T-helper 1 cell treated with Interleukin-12 subunit alpha and Interleukin-12 subunit beta and Interleukin-4 antibody, amounts not matched to agents 30 ng/mL and 1 ng/mL, for 36 hours (primary cell): ENCODE data around the gene FAM234B. TPM values are rescaled to one million over a fixed set of nuclear protein-coding genes. Genes with fewer than 3 reads are reported as not detected.

Experiments used
- intact Hi-C: fragments of 100-400 bp; cut with micrococcal nuclease; formaldehyde crosslinking; loops from one replicate; pipeline ENCODE4 v1.15.1; 2024
- total RNA-seq: library from RNA; stranded (reverse); gene quantifications from 2 replicates; pipeline ENCODE4 v1.2.3, GENCODE V29; 2022

Gene FAM234B
- total RNA-seq, 1 donor from 2014 or later, result 4.1 TPM

DNA sequence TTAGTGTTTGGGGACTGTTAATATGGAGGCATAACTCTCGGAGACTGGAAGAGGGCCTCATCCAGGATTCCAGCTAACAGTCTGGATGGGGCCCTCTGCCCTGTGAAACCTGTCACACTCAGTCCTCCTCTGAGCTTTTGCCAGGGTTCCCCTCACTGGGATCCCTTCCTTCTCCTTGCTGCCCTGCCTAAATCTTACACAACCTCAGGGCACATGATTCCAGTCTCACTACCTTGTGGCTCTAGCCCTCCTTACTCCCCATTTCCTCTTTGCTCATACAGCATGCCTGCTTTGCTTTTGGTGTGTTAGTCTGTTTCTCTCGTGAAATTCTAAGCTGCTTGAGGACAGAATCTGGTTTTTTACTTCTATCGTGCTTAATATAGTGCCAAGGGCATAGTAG is 60.2 kb downstream of the FAM234B start:
- intact Hi-C loops, result loop anchor here (5.0 to 10.0 kb wide), 4 partner anchors 58 to 1670 kb away; partner anchors contain the start of gene CREBL2

DNA sequence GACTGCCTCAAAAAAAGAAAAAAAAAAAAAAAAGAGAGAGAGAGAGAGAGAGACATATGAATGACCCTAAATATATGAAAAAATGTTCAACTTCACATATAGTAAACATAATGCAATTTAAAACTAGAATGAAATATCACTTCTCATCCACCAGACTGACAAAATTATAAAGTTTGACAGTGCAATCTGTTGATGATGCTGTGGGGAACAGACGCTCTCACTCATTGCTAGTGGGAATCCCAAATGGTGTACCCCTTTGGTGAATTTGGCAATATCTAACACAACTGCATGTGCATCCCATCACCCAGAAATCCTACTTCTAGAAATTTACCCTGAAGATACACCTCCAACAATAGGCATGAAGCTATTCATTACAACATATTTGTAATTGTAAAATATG is 61.6 kb downstream of the FAM234B start:
- intact Hi-C loops, result loop anchor here (10.0 kb wide), 1 partner anchor 1669 kb away; a partner anchor contains a TSS

DNA sequence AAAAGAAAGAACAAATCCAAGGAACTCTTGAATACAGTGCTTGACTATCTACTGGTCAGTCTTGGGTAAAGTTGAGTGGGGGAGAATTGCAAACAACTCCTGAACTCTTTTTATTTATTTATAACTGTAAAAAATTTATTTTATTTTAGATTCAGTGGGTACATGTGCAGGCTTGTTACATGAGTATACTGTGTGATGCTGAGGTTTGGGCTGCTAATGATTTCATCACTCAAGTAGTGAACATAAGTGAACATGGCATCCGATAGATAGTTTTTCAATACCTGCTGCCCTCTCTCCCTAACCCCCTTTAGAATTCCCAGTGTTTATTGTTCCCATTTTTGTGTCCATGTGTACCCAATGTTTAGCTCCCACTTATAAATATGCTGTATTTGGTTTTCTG is 62.5 kb downstream of the FAM234B start:
- intact Hi-C loops, result loop anchor here (10.0 kb wide), 1 partner anchor 1668 kb away; a partner anchor contains a TSS

DNA sequence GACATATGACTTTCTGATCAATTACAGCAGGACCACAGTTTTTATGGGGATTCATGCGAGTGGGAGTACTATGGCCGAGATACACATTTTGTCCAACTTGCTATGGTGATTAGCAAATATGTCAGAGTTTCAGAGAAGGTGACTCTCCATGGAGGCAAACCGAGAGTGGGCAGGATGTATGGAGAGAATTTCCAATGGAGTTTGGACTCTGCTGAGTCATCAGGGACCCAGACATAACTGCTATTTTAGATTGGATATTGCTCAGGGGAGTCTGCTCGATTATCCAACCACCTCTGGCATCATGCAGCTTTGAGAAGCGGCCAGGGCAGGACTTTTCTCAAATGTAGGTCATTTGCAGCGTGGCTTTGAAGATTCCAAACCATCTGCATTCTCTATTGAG is 68.8 kb downstream of the FAM234B start:
- intact Hi-C loops, result no loop called here

DNA sequence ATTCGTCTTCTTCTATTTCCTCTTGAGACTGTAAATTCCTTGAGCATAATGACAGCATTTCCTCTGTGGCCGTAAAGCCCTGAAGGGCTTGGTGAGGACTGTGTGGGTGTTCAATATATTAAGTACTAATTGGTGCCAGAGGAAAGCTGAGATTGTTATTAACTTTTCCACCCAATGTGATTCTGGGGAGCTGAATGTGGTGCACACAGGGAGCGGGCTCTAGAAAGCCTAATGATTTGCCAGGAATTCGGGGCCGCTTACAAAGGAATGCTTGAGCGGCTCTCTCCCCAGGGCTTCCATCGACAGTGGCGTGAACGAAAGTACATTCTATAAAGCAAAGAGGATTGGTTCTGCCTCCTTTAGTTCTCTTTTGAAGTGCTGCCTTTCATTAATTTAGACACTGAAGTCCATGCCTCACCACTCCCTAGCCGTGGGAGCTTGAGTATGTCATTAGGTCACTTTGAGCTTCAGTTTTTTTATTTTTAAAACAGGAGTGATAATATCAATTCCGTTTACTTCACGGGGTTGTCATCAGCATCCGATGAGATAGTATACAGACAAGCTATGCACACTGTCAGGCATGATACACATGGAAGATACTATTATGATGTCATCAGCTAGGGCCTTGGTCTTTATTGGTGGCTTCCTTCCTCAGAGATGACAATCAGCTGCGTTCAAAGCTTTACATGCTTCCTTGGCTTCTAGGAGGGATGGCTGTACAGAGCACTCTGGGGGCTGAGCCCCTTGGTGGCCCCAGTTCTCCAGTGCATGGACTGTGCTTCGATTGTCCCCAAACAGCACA is 70.3 kb downstream of the FAM234B start:
- intact Hi-C loops, result no loop called here

DNA sequence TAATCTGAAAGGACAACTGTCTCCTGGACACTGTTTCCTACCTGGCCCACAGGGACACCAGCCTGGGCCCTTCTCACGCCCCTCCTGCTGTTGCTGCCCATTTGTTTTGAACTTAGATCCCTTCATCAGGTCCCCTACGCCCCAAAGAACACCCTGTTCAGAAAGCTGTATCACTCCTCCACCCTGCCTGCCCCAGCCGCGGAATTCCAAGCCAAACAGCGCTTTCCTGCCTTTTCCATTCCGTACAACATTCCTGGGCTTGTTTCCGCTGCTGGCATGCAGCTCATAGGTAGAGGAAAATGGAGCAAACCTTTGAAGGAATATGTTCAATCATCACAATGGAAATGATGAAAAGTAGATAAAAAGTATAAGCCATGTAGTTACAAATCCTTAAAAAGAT is 72.1 kb downstream of the FAM234B start:
- intact Hi-C loops, result no loop called here

DNA sequence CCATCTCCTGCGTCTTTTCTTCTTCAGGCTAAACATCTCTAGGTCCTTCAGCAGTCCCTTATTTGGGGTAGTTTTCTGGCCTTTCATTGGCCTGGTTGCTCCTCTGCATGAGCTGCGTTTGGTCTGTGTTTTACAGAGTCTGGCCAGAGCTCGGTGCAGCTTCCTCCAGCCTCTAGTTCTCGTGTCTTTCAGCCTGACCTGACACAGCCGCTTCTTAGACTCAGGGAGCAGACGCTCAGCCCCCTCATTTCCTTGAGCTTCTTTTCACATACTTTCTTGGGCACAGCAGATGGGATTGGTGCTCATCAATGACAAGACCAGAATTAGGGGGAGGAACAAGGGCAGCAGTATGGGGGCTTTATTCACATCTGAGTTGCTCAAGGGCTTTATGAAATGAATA is 72.8 kb downstream of the FAM234B start:
- intact Hi-C loops, result no loop called here

DNA sequence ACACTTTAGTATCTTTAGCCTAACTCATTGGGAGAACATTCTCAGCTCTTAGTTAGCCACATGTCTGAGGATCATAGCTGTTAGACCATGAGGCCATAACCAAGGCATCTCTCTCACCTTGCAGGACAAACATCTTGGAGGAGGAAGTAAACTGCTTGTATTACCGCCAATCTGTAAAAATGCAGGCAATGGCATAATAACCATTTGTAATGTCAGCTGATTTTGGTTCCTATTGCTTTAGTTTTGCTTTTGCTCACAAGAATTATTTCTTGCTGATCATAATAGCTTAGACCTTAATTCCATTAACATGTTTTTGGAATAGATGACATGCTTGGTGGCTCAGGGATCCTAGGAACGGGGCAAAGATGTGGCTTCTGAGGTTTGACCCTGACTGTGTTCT is 75.6 kb downstream of the FAM234B start:
- intact Hi-C loops, result no loop called here

DNA sequence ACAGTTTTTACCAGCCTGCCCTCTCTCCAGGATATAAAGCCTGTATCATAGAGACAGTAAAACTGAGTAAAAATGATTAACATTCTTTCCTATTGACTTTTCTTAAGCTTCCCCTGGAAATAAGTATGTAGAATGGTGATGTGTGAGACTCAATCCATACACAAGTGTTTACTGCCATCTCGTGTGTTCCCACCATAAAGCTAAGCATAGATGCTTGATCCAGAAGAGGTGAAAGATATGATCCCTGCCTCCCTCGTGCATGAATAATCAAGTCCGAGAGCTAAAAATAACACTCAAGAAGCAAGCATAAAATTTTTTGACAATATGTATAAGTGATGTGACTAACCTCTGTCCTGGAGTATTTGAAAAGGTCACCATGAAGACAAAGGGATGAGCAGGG is 76.2 kb downstream of the FAM234B start:
- intact Hi-C loops, result no loop called here

DNA sequence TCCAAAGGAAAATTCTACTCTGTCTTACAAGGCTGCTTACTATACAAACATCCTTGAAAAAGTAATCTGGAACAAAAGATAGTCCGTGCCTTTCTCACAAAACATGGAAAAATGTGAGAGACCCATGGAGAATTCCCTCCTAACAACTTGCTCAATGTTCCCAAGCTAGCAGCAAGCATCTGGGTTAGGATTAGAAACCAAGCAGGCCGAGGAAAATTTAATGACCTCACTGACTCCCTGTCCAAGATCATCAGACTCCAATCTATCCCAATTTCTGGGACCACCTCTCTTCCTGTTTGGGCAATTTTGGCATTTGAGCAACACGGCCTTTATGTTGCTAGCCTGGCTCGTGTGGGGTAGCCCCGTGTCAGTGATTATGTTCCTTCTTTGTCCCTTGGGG is 77.4 kb downstream of the FAM234B start:
- intact Hi-C loops, result no loop called here

DNA sequence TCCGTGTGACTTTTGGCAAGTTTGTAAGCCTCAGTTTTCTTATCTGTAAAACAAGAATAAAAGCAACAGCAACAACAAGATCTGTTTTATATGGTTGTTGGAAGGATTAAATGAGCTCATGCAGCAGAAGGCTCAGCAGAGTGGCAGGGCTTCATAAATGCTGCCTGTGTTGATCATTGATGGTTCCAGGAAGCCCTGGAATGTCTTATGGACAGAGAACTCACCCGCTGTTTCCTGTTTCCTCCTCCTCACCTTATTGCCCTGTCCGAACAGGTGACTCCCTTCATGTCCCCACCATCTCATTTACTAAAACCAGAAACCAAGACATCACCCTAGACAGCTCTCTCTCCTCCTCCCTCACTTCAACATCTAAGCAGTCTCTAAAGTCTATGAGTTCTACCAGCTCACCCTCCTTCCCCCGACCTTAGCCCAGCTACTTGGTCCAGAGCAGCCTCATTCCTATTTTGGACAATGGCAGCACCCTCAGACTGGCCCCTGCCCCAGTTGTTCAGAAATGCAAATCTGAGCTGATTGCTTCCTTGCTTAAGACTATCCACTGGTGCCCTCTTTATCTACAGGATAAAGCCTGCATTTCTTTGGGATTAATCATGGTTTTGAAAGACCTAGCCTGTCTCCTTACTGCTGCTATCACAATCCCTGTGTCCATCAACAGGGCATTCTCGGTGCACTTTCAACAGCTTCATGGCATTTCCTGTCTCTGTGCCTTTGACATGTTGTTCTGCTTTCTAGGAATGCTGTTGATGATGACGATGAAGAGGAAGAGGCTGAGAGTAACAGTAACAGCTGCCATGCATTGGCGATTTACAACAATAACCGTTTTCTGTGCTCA is 80.7 kb downstream of the FAM234B start:
- intact Hi-C loops, result no loop called here

DNA sequence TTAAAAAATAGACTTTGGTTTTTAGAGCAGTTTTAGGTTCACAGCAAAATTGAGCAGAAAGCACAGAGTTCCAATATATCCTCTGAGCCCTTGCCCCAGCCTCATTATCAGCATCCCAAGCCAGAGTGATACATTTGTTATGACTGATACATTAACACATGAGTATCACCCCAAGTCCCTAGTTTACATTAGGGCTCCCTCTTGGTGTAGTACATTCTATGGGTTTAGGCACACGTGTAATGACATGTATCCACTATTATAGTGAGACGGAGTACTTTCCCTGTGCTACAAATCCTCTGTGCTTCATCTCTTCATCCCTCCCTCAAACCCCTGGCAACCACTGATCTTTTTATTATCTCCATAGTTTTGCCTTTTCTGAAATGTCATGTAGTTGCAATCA is 81.8 kb downstream of the FAM234B start:
- intact Hi-C loops, result no loop called here

DNA sequence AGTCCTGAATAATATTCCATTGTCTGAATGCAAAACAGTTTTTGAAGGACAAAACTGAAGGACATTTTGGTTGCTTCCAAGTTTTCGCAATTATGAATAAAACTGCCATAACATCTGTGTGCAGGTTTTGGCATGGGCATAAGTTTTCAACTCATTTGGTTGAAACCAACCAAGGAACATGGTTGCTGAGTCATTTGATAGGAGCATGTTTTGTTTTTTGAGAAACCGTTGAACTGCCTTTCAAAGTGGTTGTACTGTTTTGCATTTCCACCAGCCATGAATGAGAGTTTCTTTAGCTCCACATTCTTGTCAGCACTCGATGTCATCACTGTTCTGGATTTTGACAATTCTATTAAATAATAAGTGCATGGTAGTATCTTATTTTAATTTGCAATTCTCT is 82.3 kb downstream of the FAM234B start:
- intact Hi-C loops, result no loop called here

DNA sequence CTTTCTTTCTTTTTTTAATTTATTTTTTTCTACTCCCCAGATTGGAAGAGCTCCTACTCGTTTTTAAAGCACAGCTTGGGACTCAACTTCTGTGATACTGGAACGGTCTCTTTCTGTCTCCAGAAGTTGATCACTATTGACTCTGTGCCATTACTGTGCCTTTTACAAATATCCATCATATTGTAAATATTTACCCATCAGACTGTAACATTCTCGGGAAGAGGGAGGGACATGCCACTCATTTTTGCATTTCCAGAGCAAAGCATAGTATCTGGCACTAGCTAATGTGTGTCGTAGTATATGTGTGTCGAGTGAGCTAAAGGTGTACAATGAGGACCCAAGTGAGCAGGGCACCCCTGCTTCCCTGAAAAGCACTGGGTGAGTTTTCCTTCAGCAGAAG is 83.3 kb downstream of the FAM234B start:
- intact Hi-C loops, result no loop called here

DNA sequence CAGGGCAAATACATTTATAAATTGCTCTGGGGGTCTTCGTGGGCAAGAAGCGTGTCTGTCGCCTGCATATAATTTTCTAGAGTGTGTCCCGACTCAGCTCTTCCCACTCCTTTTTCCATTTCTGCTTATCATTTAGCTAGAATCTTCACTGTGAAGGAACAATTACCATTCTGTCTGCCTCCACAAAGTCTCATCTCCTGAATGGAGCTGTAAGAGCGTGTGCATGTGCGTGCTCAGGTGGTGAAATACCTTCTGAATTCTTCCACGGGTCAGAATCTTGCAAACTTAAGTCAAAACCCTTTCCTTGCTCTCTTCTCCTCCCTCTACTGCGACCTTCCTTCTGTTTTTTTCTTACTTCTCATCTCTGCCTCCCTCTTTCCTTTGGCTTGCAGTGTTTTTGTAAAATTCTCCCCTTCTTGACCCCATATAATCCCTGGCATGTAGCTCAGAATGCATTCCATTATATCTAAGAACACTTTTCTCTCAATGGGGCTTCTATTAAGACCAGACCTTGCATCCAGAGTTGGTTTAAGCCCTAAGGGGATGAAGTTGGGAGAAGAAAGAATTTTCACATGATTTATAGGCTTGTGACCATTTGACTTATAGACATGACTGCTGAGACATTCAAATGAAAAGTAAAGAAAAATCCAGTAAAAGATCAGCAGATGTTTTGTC is 84.2 kb downstream of the FAM234B start:
- intact Hi-C loops, result no loop called here

DNA sequence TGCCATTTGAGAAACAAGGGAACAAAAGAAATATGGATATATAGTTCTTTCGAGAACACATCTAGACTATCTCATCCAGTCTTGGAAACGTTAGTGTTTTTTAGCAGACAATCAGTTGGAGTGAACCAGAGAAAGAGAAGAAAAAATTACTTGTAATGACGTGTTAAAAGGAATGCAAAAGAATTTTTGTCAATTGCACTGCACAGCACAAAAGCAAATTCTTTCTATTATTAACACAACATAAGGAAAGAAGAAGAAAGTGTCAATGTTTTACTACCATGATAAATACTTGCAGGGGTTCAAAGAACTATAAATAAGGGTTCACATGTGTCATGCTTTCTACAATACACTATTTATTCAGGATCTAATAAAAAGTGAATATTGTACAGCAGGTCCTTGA is 86.8 kb downstream of the FAM234B start:
- intact Hi-C loops, result no loop called here

Other genes with a start within 250 kb of the FAM234B start
- 87.1 and 87.6 TPM in 2 replicates for gene DDX47, start 231.0 kb upstream of the FAM234B start, total RNA-seq
- gene GPRC5A, start 152.8 kb upstream of the FAM234B start, total RNA-seq, result not detected in 2 replicates
- gene GPRC5D, start 92.2 kb upstream of the FAM234B start, total RNA-seq, result not detected in 2 replicates
- 7.6 and 8.0 TPM in 2 replicates for gene HEBP1, start 44.1 kb upstream of the FAM234B start, total RNA-seq
- gene GSG1, start 59.3 kb downstream of the FAM234B start, total RNA-seq, result not detected in 2 replicates
- gene EMP1, start 152.3 kb downstream of the FAM234B start, total RNA-seq, result 15.7 and 16.3 TPM in 2 replicates